ENCODE results near the gene TRIM2.

The TRIM2 gene

DNA sequence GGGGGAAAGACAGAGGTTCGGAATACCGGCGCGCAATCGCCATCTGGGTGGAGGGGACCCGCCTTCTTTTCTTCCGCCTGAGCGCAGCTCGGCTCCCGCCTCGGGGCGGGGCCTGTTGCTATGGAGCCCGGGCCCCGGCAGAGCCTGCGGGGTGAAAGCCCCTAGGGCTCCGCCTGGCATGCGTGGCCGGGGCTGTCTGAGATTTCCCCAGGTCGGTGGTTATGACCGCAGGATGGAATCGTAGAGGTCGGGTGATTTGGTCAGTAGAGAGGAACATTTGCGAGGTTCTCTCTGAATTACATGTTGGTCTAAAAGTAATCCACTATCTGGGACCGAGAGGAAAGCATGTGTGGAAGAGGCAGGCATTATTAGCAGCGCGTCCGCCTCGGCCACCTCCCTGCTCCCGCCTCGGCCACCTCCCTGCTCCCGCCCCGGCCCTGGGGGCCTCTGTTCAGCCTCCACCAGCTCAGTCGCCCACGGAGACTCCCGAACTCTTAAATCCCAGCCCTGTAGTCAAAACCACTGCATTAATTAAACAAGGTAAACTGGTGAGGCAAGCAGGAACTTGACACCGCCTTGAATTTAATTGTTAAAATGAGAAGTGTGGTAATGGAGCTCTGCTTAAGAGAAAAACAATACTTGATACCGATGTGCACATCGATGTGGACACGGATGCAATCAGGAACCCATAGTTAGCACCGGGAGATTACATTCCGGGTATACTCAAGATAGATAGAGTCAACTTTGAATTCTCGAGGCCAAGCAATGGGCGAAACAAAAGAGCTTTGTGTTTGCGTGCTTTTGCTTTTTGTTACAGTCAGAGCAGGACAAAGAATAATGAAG, 45.2 kb downstream of the TRIM2 start:
- no peak for FAIRE-seq

DNA sequence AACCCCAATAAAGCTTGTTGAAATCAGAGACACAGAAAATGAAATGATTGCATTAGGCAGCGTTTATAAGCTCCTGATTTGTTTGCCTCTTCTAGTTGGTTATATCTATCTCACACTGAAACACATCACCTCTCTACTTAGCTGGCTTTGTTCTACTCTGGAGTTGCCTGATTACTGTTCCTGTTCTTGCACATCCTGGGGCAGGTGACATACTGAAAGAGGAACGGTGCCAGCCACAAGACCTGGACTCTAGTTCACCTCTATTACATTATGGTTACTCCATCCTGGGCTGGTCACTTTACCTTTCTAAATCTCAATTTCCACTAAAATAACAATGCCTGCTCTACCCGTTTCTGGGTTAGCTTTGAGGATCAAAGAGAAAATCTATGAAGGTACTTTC, 47.9 kb downstream of the TRIM2 start:
- FAIRE-seq, result no peak

DNA sequence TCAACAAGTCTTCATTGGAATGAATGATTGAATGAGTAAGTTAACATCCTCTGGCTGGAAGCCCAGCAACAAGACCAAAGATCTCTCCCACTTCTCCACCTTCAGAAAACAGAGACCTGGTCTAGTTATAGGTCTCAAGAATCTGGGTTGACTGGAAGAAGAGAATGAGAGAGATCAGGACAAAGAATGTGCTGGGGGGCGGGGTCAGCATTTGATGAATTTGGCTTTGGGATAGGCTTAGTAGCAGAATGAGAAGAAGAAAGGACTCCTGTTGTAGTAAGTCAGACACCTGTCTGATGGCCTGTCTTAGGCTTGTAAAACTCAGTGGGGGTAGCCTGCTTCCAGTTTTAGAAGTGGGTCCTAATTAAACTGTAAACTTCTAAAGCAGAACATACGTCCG, 51.0 kb downstream of the TRIM2 start:
- FAIRE-seq, result no peak

DNA sequence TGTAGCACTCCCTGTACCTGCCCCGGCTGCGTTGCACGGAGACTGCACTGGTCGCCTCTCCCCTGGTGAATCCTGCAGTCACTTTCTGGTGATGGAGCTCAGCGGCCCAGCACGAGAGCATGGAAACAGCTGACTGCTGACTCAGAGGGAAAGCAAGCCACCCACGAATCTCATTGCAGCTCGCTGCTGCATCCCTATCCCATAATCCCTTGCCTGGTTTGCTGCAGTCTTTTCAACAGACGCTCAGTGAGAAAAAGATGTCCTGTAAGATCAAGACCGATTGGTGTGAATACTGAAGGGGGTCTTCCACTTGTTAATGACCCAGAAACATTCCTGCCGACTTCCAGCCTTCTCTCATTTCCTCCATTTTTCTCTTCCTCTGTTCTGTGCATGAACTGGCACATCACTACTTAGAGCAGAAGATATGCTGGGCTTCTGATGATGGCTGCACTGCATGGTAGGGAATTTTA, 52.9 kb downstream of the TRIM2 start:
- FAIRE-seq, result no peak

DNA sequence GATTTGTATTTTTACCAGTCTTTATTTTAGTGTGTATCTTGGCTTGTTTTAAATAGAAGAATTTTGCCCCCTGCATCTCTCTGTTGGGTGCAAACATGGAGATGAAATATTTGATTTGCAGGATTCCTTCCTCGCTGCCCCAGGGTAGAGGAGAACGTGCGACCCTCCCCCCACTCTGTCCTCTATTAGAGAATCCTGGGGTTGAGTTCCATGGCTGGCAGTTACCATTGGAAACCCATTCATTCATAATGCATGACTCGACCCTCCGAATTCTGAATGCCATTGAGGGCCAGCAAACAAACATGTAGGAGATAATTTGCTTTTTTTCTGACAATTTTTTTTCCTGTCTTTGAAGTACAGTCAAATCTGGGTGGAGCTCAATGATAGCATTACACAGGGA, 53.7 kb downstream of the TRIM2 start:
- FAIRE-seq, result no peak

DNA sequence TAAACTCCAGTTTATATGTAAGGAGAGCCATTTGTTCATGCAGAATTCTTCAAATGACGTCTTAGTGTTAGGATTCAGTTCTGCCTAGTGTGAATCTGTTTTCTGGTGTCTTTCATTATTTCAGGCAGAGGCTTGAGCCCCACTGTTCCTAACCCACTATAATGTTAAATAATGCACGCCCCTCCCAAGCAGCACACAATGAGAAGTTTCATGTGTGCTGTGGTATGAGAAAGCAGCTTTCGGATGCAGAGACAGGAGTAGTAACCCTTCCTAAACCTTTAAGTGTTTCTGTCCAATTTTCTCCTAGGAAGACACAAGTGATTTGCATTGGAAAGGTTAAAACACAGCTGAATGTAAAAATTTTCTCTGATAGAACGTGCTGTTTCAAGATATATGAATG, 54.5 kb downstream of the TRIM2 start:
- FAIRE-seq, result no peak

DNA sequence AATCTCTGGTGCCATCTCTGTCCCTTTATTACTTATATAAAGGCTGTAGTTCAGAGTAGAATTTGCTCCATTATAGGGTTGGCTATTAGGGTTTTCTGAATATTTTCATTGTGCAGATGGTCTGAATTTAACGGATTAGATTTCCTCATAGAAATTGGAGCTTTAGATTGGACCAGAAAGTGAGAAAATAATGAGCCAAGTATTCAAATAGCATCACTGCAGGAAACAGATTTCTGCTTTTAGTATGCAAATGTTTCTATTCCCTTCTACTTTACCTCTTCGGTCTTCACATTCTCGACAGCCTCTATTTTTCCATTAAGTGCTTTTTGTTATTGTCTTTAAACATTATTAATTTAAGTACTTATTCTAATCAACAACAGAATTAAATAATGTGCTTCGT, 55.4 kb downstream of the TRIM2 start:
- no peak for FAIRE-seq

DNA sequence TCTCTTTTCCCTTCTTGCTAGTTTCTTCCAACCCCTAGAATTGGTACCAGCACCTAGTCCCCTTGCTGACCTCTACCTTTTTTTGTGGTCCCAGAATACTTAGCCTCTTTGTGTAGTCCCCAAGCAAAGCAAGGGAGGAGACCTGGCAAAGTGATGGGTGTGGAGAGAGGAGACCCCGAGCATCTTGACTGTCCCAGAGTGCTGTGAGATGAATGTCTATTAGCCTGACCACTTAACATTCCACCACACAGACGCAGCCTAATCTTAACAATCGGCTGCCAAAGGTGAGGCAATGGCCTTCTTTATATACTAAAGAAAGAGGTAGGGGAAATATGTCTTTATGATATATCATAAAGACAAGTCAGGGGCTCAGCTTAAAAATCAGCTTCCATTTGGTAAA, 55.9 kb downstream of the TRIM2 start:
- no peak for FAIRE-seq

DNA sequence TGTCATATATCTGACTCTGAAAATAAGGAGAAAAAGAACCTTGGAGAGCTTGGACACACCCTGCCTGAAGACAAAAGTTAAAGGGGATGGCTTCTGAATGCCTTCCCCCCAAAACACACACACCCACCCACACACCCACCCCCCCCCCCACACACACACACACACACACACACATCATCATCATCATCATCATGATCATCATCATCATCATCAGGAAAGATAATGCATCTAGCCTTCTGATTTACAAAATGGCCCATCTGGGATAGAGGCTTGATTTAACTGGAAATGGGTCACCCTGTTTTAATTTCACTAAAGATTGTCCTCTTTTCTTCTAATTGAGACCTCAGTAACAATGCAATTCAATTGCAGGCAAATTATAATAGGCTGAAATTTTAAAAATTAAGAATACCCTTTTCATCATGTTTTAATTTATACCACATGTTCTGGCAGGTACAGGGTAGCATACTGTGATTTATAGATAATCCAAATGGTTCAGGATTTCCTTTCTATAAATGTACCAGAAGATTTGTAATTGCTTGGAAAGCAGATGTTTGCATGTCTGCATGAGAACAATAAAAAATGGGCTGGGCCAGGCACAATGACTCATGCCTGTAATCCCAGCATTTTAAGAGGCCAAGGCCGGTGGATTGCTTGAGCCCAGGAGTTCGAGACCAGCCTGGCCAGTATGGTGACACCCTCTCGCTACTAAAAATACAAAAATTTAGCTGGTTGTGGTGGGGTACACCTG, 56.5 kb downstream of the TRIM2 start:
- FAIRE-seq, result no peak

DNA sequence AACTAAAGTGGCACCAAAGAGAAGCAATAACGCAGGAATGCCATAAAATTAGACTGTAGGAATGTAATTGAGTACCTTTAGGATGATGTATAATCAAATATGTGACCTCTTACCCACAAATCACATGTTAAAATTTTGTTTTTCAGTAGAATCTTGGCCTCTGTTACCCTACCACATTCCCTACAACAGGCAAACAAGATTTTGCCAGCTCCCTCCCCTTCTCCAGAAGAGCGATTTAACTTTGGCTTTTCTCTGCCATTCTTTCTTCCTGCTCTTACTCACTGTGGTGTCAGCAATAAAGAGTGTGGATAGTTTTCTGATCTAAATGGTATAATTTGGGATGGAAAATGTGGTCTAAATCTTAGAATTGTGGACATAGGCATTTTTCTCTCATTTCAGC, 57.2 kb downstream of the TRIM2 start:
- no peak for FAIRE-seq

DNA sequence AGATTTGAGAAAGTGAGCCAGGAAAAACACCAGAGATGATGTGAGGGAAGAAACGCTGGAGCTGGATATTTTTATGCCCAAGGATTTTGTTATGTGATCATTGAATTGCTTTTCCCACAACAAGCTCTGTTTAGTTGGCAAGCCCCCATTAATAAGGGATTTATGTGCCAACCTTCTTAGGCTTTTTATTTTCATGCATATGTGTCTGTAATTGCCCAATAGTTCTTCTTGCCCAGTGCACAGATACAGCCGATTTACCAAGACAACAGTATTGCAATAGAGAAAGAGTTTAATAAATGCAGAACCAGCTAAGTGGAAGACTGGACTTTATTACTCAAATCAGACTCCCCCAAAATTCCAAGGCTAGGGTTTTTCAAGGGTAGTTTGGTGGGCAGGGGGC, 57.7 kb downstream of the TRIM2 start:
- no peak for FAIRE-seq

DNA sequence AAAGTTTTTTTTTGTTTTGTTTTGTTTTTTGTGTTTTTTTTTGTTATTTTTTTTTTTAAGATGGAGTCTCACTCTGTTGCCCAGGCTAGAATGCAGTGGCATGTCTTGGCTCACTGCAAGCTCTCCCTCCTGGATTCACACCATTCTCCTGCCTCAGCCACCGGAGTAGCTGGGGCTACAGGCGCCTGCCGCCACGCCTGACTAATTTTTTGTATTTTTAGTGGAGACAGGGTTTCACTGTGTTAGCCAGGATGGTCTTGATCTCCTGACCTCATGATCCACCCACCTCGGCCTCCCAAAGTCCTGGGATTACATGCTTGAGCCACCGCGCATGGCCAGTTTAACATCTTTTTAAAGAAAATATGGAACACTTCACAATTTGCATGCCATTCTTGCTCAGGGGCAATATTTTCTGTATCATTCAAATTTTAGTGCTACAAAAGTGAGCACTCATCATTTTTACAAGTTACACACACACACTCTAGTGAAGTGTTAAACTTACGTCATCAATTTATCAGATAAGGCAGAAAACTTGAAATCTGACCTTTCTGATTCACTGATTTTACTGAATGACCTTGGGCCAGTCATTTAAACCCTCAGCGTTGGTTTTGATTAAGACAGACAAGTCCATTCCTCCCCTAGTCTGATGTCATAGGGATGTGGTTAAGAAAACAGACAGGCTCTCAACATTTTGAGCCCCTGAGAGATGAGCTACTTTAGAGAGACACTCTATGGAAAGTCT, 61.2 kb downstream of the TRIM2 start:
- no peak for FAIRE-seq

DNA sequence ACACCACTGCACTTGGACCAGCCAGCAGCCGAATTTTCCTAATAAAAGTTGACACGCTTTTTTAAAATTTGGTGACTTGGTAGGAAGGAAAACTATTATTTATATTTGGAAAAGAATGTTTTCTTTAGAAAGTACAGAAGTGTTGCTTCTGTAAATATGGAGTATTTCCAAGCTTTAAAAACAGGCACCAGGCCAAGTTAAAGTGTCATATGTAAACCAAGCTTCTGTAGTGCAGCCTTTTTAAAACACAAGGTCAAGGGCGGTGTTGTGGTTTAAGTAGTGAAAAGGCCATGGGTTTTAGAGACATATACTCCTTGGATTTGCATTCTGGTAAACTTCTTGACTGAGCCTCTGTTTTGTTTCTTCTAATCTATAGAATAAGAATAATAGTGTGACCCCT, 62.7 kb downstream of the TRIM2 start:
- FAIRE-seq, result peak; percentile 76

DNA sequence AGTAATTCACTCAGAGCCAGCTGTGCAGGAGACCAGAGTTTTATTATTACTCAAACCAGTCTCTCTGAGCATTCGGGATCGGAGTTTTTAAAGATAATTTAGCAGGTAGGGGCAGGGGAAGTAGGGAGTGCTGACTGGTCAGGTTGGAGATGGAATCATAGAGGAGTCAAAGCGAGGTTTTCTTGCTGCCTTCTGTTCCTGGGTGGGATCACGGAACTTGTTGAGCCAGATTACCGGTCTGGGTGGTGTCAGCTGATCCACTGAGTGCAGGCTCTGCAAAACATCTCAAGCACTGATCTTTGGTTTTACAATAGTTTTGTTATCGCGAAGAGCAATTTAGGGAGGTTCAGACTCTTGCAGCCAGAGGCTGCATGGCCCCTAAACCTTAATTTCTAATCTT, 63.6 kb downstream of the TRIM2 start:
- no peak for FAIRE-seq

DNA sequence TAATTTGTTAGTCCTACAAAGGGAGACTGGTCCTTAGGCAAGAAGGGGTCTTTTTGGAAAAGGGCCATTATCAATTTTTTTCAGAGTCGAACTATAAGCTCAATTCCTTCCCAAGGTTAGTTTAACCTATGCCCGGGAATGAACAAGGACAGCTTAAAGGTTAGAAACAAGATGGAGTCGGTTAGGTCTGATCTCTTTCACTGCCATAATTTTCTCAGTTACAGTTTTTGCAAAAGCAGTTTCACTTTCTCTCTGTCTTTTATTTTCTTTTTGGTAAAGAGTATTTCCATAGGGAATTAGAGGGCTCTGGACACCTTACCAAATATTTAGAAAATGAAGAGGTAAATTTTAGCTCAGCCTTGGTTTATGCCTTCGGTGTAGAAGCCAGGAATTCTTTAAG, 64.1 kb downstream of the TRIM2 start:
- FAIRE-seq, result no peak

DNA sequence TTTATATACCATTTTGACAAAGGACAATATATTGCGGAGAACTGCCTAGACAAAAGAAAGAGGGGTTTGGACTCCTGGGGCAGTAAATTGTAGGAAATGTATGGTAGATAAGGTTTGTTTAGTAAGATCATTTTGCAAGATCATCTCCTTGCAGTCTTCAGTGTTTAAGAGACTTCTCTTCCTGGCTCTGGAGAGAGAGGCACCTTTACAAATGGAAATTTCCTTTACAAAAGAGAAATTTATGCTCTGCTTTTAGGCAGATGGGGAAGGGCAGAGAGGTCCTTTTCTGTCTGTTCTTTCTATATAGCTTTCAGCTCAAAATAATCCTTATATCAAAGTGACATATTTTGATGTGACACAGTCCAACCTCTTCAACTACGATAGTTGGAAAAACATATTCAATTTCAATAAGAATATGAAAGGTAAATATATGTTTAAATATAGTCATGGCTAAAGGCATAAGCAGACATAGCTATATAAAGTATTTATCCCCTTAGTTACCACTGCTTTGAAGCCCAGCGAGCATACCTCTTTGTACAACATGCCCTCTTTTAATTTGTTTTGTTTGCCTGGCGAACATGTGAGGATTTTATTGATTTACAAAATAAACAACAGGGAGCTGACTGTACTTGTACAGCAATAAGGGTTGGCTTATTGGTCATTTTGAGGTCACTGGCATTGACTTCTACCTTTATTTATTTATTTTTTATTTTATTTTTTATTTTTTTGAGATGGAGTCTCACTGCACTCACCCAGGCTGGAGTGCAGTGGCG, 65.2 kb downstream of the TRIM2 start:
- no peak for FAIRE-seq

DNA sequence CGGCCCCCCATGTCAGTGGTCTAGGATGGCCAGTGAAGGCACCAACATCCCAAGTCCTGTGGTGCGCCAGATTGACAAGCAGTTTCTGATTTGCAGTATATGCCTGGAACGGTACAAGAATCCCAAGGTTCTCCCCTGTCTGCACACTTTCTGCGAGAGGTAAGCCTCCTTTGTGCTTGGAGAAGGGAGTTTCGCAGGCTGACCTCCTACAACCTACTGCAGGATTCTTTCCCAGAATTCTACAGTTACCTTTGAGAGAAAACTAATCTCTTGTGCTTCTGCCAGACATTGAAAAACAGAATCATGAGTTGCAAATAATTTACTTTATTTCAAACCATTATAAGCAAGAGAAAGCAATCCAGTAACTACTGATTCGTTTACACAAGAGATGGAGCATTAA, 66.1 kb downstream of the TRIM2 start:
- no peak for FAIRE-seq

DNA sequence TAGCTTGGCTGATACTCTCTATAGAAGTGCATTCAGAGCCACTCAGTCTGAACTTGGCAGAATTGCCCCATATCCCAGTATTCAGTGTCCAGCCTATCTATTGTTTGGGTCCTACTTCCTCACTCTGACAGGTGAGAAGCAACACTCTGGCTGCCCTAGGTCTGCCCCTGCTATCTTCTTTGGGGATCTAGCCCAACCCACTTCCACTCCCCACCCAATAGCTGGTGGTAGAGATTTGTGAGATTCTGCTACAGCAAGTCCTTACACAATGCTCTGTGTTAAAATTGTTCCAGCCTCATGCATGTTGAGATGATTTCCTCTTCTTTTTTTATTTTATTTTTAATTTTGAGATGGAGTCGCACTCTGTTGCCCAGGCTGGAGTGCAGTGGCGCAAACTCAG, 67.6 kb downstream of the TRIM2 start:
- FAIRE-seq, result no peak

DNA sequence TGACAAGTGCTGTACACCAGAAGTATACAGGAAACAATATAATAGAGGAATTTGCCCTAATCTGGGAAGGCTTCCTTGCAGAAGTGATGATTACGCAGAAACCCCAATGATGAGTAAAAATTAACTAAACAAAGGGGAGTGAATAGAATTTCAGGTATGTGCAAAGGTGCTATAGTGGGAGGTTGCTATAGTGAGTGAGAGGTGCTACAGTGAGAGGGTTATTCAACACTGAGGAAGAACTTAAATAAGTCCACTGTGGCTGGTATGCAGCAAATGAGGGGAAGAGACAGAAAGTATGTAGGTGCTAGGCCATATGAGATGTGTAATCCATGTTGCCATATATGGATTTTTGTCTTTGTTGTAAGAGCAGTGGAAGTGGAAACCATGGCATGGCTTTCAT, 69.5 kb downstream of the TRIM2 start:
- no peak for FAIRE-seq

DNA sequence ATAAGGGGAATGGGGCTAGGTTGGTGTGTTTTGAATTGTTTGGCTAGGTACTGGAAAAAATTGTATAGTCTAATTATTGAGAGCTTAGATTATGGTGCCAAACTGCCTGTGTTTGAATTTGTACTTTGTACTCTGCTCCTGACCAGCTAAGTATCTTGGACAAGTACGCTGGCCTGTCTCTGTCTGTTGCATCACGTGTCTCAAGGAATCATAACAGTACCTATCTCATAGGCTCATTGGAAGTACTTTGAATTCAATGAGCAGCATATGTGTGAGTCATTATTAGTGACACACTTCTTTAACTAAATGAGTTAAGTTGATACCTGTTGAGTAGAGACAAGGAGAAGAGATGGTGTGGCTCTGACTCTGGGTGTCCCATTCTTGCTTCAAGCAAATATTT, 70.7 kb downstream of the TRIM2 start:
- no peak for FAIRE-seq

DNA sequence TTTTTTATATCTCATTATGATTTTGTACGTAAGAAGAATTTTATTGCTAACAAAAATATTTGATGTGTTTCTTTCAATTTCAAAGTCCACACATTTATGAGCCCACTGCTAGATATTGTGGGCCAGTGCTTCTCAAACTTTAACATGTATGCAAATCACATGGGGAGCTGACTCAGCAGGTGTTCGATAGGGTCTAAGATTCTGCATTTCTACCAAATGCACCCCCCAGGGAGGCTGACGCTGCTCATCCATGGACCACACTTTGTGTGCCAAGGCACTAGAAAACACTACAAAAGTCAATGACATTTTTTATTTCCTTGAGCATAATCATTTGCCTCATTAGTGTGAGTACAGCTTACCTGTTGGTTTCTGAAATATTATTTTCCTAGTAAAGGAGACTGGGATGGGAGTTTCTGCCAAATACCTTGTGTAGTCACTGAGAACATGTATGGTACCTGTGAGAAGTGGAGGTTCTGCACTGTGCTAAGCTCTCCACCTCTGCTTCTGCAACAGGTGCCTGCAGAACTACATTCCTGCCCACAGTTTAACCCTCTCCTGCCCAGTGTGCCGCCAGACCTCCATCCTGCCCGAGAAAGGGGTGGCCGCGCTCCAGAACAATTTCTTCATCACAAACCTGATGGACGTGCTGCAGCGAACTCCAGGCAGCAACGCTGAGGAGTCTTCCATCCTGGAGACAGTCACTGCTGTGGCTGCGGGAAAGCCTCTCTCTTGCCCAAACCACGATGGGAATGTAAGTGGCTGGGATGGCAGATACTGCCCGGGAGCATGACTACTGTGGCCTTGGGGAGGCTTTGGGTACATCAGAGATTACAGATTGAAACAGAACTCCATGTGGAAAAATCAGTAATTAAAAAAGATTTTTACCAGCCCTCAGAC, 71.4 kb downstream of the TRIM2 start:
- no peak for FAIRE-seq

DNA sequence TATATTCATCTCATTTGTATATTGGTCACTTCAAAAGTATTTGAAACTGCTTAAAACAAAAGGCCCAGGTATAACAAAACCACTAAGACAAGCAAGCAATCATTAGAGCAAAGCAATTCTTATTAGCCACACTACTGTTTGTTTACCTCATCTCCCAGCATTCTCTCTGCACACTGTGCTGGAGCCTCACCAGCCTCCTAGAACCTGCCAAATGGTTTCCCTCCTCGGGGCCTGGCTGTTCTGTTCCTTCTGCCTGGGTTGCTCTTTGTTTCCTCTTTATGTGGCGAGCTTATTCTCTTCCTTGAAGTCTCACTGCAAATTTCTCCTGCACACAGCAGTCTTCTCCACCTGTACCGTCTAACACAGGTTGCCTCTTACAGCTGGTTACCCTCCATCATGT, 72.7 kb downstream of the TRIM2 start:
- no peak for FAIRE-seq

All from endometrium (tissue), 2 donors.